ENCODE data around the gene LEO1.

DNA sequence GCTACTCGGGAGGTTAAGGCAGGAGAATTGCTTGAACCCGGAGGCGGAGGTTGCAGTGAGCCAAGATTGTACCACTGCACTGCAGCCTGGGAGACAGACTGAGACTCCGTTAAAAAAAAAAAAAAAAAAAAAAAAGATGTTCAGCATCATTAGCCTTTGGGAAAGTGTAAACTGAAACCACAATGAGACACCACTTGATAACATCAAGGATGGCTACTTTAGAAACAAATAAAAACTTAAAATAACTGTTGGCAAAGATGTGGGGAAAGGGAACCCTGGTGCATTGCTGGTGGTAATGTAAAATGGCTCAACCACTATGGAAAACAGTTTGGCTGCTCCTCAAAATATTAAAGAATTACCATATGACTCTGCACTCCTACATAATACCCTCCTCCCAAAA is 1.9 kb downstream of the LEO1 start:
- TF ChIP-seq SMAD9 (CRISPR knock-in tag; IDR thresholded peaks at IDR 0.05) (no peak), JUND (CRISPR knock-in tag; IDR thresholded peaks at IDR 0.05) (no peak), RBAK (CRISPR knock-in tag; IDR thresholded peaks at IDR 0.05) (no peak), ZMYM2 (CRISPR knock-in tag; IDR thresholded peaks at IDR 0.05) (no peak), GTF2F1 (IDR thresholded peaks at IDR 0.05; ENCODE audit: low read length) (no peak)
- TF ChIP-seq, protein P1, sequence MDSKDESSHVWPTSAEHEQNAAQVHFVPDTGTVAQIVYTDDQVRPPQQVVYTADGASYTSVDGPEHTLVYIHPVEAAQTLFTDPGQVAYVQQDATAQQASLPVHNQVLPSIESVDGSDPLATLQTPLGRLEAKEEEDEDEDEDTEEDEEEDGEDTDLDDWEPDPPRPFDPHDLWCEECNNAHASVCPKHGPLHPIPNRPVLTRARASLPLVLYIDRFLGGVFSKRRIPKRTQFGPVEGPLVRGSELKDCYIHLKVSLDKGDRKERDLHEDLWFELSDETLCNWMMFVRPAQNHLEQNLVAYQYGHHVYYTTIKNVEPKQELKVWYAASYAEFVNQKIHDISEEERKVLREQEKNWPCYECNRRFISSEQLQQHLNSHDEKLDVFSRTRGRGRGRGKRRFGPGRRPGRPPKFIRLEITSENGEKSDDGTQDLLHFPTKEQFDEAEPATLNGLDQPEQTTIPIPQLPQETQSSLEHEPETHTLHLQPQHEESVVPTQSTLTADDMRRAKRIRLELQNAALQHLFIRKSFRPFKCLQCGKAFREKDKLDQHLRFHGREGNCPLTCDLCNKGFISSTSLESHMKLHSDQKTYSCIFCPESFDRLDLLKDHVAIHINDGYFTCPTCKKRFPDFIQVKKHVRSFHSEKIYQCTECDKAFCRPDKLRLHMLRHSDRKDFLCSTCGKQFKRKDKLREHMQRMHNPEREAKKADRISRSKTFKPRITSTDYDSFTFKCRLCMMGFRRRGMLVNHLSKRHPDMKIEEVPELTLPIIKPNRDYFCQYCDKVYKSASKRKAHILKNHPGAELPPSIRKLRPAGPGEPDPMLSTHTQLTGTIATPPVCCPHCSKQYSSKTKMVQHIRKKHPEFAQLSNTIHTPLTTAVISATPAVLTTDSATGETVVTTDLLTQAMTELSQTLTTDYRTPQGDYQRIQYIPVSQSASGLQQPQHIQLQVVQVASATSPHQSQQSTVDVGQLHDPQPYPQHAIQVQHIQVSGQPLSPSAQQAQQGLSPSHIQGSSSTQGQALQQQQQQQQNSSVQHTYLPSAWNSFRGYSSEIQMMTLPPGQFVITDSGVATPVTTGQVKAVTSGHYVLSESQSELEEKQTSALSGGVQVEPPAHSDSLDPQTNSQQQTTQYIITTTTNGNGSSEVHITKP (CRISPR knock-in tag; IDR thresholded peaks at IDR 0.05; ENCODE audit: low read depth): no peak
- TF ChIP-seq, protein P2, sequence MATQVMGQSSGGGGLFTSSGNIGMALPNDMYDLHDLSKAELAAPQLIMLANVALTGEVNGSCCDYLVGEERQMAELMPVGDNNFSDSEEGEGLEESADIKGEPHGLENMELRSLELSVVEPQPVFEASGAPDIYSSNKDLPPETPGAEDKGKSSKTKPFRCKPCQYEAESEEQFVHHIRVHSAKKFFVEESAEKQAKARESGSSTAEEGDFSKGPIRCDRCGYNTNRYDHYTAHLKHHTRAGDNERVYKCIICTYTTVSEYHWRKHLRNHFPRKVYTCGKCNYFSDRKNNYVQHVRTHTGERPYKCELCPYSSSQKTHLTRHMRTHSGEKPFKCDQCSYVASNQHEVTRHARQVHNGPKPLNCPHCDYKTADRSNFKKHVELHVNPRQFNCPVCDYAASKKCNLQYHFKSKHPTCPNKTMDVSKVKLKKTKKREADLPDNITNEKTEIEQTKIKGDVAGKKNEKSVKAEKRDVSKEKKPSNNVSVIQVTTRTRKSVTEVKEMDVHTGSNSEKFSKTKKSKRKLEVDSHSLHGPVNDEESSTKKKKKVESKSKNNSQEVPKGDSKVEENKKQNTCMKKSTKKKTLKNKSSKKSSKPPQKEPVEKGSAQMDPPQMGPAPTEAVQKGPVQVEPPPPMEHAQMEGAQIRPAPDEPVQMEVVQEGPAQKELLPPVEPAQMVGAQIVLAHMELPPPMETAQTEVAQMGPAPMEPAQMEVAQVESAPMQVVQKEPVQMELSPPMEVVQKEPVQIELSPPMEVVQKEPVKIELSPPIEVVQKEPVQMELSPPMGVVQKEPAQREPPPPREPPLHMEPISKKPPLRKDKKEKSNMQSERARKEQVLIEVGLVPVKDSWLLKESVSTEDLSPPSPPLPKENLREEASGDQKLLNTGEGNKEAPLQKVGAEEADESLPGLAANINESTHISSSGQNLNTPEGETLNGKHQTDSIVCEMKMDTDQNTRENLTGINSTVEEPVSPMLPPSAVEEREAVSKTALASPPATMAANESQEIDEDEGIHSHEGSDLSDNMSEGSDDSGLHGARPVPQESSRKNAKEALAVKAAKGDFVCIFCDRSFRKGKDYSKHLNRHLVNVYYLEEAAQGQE (IDR thresholded peaks at IDR 0.05; ENCODE audit: borderline replicate concordance in 1 of 2, low read depth in 1 of 2, low read length in 2 of 2): no peak

Data from HepG2 (cell line).